NCI-H2081 (cell line): Measurements from ENCODE around the gene ELF5.

Source experiments
- DNase-seq, 2 experiments: peaks; one replicate each; lab custom pipeline; 2025; lab: John Stamatoyannopoulos, UW

ELF5 gene

DNA sequence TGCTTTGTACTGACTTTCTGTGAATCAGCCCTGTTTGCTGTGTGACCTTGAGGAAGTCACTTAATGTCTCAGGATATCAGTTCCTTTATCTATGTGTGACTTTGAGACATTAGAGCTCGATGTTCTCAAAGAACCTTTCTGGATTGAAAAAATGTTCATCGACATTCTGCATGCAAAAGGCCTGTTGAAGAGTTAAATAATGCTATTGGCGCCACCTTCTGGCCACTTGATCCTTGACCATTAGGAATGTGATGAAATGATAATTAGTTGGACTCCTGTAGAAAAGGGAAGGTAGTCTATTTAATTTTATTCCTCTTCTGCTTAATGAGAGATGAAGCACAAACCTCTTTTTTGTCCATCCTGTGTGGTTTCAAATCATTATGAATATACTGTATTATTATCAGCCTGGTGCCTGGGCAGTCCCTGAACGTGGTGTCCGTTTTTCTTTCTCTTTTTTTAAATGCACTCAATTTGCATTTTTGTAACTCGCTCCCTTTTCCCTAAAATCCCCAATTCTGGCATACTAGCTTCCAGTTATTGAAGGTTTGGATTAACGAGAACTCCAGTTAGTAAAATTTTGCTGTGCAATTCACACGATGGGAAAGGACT, 20.7 kb downstream of the ELF5 start:
- peak; percentile 52 to 68 for DNase-seq

DNA sequence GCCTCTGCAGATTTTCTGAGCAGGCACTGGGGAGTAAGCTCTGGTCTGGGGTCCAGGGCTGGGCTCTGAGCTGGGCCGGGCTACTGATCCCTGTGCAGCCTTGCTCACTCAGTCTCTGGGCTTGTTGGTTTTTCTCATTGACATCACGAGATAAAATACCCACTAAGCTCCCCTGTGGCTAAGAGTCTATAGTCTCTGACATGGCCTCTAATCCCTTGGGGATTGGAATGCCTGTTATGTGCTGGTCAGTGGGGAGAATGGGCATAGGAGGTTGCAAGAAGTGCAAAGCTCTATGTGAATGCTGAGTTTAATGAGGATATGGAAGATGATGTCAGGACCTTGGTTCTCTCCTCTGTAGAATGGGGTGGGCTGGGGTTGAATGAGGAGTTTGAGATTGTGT, 23.3 kb downstream of the ELF5 start:
- no peak for DNase-seq

DNA sequence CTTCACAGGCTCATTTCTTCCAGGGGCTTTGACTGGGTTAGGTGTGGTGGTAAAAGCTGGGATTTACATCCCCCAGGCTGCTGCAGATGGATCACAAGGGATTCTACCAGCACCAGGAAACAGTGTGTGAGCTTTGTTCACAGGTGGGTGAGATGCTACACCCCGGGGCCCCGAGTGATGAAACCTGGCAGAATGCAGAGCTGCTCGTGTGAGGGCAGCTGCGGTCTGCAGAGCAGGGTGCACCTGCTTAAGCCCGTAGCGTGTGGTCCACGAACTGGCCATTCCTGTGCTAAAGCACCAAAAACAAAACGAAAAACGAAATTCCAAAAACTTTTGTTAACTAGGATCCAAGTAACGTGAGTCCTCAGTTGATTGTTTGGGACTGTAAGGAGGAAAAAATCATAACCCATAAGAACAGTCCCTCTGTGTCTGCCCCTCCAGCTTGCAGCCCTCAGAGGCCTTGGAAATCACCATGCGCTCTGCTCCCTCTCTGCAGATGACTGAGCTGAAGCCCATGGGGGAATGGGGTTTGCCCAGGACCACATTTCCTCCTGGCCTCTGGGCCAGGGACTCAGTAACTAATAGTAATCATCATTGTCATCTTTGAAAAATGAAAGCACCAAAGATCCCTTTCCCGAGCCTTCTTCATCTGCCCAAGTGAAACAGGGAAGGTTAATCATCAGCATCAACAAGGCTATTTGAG, 24.6 kb downstream of the ELF5 start:
- no peak for DNase-seq

DNA sequence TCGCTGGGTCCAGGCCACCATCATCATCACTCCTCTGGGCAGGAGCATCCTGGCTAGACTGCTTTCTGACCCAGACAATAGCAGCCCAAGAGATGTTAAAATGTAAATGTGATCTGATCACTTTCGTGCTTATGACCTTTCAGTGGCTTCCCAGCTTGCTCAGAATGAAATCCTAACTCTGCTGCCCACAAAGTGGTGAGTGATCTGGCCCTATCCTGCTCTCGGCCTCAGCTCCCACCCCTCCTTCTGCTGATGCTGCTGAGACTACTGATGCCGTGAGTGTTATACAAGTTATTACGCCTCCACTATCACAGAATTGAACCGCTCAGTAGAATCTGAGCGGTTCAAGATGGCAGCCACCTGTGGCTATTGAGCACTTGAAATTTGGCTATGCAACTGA, 26.2 kb downstream of the ELF5 start:
- no peak for DNase-seq

DNA sequence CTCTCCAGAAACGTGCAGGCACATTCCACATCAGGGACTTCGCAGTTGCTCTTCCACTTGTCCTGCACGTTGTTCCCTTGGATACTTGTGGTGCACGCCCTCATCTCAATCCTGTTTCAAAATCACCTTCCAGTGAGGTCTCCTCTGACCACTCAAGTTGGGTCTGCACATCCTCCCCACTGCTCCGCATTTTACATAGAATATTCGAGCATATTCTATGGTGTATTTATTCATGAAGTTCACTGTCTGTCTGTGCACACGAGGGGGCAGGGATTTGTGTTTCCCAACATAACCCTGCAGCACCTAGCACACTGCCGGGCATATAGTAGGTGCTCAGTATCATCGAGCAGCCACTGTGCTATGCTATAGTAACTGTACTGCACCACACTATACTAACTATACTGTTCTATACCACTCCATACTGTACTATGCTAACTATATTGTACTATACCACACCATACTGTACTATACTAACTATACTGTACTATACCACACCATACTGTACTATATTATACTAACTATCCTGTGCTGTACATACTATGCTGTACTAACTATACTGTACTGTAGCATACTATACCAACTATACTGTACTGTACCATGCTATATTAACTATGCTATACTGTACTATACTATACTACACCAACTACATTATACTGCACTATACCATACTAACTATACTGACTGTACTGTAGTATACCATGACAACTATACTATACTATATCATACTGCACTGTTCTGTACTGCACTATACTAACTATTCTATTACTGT, 30.3 kb downstream of the ELF5 start:
- DNase-seq = no peak

DNA sequence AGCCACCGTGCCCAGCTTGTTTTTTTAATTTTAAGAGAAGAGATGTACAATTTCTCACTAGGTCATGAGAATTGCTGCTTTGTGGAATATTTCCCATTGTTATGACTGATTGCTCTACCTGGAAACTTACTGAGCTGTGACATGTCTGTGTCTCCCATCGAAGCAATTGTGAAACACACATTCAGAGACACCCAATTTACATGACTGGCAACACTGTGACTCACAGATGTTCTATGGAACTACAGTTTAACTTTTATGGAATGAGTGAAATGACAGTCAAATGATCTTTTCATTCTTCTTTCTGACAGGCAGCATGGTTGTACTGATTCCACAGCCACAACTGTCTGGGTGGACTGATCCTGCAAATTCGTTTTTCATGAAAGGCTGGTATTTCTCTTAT, 32.3 kb downstream of the ELF5 start:
- DNase-seq = no peak

DNA sequence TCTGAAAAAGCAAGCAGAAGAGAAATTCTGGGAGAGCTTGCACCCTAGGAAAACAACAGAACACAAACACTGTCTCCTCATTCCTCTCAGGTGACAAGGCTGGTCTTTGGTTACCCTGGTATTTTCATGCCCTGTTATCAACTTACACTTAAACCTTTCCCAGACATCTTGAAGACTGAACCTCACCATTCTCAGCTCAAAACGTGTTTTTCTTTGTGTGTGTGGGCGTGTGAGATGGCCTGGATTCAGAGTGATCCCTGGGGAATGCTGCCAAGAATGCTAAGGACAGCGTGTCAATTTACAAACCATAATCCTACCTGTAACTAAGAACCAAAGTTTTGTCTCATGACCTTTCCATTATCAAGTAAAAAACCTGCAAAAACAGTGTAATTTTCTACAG, 33.3 kb downstream of the ELF5 start:
- no peak for DNase-seq

DNA sequence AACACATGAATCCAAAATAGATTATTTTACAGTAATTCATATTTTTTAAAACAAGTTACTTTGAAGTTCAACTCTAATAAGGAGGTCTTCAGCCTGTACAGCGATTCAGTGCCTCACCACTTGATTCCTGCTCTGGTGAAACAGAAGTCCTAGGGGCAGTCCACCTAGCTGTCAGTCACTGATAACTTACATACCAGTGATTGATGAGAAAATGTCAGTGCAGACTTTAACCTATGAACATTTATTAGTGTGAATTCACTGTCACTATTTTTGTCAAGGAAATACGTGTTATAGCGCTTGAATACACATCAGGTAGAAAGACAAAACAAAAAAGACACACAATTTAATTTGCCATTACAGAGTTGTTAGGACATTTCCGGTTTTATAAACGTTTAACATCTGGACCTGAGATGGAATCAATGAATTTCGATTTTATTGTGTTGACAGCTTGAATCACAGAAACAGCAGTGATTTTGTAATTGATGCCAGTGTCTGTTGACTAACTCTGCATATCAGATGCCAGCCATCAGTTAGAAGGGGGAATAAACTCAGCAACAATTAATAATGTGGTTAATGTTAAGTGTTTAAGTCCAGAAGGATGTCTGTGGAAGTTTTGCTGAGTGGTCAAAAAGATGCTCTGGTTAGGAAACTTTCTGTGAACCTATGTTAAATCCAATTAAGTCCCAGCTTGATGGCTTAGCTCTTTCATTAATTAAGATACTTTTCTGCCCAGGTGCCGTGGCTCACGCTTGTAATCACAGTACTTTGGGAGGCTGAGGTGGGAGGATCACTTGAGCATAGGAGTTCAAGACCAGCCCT, 34.5 kb downstream of the ELF5 start:
- no peak for DNase-seq

DNA sequence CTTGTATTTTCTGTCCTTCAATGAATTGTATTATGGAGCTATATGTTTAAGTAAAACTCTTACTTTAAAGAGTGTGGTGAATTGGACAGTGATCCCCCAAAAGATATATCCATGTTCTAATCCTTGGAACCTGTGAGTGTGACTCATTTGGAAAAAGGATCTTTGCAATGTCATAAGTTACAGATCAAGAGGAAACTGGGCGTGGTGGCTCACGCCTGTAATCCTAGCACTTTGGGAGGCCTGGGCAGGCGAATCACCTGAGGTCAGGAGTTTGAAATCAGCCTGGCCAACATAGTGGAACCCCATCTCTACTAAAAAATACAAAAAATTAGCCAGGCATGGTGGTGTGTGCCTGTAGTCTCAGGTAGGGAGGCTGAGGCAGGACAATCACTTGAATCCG, 36.7 kb downstream of the ELF5 start:
- DNase-seq = no peak

DNA sequence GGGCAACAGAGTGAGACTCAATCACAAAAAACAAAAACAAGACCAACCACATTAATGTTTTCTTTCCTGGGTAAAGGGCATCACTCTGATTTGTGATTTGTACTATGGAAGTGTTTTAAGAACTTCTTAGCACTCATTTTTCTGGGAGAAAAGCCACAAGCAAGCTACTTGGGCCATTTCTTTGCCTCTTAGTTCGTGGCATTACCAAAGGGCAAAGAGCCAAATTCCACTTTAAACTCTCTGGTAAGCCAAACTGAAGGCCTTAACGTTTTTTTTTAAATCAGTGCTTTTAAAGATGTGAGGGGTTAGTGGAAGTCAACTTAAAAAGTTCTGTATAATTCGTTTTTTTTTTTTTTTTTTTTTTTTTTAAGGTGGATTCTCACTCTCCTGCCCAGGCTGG, 37.9 kb downstream of the ELF5 start:
- no peak for DNase-seq

DNA sequence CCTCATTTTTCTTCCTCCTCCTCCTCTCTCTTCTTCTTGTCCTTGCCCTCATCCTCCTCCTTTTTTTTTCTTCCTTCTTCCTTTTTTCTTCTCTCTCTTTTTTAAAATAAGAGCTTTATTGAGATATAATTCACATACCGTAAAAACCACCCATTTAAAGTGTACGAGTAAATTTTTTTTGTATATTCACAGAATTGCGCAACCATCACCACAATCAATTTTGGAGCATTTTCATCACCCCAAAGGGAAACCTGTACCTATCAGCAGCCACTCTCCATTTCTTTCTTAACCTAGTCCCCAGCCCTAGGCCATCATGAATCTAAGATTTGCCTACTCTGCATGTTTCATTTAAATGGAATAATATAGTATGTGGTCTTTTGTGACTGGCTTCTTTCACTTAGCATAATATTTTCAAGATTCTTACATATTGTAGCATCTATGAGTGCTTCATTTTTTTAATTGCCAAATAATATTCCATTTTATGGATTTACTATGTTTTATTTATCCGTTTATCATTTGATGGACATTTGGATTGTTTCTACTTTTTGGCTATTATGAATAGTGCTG, 39.9 kb downstream of the ELF5 start:
- DNase-seq = no peak

DNA sequence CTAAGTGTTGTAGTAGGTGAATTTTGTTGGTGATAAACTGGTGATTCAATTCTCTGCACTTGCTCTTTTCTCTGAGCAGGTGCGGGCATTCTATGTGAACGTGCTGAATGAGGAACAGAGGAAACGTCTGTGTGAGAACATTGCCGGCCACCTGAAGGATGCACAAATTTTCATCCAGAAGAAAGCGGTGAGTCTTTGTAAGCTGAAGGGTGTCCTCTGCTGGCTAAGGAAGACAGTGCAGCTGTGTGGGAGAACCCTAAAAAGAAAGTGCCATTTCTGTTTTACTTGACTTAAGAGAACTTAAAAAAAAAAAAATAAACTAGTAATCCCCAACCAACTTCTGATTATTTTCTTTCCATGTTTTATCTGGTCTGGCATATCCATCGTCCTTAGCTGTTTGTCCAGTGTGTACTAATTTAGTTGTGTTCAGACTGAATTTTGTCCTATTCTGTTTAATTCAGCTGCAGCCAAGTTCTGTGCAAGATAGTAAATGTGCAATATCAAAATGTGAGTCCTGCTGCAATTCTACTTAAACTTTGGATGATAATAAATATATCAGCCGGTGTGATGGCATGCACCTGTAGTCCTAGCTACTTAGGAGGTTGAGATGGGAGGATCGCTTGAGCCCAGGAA, 45.3 kb downstream of the ELF5 start:
- no peak for DNase-seq

DNA sequence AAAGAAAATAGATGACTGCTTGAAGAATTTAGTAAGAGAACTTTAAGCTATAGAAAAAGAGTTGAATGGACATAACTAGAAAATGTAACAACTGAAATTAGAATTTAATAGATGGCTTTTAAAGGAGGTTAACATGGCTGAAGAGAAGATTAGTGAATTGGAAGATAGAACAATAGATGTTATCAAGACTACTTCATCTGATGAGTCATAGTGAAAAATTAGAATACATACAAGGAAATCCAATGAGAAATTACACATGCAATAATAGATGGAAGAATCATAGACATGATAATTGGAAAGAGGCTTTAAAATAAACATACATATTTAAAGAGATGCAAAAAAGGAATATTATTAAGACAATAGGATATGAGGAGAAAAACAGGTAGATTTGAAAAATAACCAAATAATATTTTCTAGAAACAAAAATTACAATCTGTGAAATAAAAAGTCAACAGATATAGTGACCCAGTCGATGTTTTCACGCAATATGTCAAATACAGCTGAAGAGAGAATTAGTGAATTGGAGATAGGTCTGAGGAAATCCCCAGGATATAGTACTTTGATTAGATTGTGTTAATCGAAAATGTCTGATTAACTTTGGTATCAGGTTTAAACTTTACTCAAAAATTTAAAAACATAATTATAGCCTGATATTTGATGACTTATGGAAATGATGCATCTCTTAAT, 46.6 kb downstream of the ELF5 start:
- DNase-seq = no peak

DNA sequence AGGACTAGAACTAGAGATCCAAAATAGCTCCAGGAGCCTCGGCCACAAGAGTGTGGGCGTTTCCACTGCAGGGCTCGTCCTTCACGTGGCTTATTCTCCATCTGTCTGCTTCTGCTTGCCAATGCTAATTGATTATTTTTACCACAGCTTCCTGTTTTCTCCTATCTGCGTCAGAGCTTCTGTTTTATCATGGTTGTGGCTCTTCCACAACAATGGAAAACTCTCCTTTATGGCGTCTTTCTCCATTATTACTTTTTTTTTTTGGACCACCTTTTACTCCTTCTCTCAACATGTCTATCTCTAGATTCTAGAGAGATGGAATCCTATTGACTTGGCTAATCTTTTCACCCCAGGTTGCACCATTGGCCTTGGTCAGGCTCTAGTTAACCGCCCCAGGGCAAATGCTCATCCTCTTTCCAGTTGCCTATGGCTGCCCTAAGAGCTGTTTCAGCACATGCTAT, 49.0 kb downstream of the ELF5 start:
- DNase-seq = no peak

DNA sequence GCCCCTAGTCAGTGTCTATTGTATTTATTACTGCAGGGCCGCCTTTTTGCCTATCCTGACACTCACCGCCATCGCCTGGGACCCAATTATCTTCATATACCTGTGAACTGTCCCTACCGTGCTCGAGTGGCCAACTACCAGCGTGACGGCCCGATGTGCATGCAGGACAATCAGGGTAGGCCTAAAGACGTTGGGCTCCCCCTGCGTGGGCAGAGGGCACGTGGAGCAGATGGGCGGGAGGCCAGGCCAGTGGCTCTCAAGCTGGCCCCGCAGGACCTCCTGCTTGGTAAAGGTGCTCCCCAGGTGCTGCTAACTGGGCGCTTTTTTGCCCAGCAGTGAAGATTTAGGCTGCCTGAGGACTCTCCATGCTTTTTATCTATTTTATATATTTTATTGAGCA, 52.4 kb downstream of the ELF5 start:
- no peak for DNase-seq

DNA sequence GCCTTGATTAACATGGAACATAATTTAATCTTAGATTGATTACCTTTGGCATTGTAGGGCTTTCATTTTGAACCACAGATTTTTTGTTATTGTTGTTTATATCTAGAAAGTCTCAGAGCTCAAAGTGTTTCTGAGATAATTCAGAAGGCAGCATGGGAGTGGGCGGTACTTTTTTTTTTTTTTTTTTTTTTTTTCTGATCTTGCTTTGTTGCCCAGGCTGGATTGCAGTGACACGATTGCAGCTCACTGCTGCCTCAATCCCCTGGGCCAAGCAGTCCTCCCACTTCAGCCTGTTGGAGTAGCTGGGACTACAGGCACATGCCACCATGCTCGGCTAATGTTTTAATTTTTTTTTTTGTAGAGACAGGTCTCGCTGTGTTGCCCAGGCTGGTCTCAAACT, 53.3 kb downstream of the ELF5 start:
- no peak for DNase-seq

DNA sequence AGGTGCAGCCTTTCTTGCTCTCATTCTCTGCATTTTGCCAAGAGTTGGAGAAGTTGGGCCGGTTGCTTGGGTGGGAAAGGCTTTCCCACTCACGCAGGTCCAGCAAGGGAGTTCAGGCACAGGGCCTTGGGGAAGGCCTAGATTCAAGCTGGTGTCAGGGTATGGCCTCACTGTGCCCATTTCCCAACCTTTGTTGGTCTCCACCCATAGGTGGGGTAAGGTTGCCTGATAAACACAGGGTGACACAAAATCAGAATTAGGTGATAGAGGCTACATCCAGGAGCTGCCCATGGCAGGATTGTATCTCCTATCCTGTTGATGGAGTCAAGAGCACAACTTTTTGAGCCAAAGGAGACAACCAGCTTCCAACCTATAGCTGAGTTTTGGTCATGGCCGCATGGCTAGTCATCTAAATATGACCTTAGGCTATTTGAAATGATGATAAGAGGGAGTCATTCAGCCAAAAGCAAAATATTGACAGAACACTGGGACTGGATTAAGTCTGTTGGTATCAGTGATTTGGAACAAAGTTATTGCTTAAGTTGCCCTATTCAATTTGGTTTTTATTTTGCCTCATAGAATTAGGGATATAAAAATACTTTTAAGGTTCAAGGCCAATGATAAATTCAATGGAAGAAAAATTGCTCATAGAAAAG, 54.0 kb downstream of the ELF5 start:
- no peak for DNase-seq

DNA sequence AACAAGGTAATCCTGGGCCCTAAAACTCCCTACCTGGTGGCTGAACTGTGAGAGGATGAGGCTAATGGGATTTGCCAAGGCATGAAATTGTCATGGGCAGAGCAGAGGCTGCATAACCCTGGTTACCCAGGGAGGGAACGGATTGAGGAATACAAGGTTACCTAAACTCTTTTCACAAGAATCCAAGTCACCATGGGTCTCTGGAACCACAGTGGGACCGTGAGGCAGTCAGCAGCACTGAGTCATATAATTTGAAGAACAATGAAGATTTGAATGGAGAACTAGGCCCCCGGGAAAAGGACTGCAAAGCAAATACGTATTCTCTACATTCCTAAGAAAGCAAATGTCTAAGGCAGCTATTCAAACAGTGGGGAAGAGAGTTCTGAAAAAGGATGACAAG, 55.1 kb downstream of the ELF5 start:
- DNase-seq = no peak

DNA sequence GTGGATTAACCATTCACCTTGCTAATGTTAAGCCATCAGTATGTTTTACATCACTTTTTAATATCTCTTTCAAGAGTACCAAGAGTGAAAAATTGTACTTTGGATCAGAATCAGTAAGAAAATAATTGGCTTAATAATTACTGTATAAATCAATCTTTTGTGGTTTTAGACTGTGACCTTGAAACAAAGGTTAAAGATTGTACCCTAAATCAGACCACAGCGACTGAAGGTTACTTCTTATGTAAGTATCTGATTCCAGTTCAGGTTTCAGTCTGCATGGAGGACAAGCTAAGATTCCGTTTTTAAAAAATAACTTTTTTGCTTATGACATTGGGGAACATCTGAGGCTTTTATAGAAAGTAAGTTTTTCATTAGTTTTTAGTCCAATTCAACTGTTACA, 56.0 kb downstream of the ELF5 start:
- DNase-seq = no peak

DNA sequence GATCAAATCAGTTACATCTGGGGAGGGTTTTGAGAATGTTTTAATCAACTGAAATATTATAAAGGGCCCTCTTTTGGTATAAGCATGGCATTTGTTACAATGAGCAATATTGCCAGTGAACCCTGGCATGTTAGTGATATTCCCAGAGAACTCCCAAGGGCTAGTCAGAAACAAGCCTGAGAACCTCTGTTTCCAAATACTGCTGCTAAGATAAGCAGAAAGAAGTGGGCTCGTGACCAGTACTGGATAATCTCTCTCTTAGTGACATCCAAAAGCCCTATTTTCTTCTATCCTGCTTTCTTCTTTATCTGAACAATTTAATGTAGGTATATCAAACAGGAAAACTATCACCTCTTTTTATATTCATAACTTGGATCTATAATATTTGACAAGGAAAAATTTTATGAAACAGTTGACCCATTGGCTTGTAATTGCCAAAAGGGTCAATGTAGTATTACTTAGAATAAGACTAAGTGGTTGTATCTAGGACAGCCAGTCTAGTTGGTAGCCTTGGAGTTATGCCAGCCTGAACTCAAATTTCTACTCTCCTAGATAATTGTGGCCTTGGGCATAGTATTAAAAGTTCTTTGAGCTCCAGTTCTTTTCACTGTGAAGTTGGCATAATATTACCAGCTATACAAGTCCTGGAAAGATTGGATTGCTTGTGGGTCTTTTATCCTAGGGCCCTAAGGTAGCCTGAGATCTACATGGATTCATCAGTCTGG, 59.1 kb downstream of the ELF5 start:
- DNase-seq = no peak
